ENCODE measurements around the gene ADD3. TPM values are rescaled to one million over a fixed set of nuclear protein-coding genes. Genes with fewer than 3 reads are reported as not detected.

Gene ADD3
- total and polyA plus RNA-seq, 2 donors from 2014 or later: 56.9 to 79.2 TPM

DNA sequence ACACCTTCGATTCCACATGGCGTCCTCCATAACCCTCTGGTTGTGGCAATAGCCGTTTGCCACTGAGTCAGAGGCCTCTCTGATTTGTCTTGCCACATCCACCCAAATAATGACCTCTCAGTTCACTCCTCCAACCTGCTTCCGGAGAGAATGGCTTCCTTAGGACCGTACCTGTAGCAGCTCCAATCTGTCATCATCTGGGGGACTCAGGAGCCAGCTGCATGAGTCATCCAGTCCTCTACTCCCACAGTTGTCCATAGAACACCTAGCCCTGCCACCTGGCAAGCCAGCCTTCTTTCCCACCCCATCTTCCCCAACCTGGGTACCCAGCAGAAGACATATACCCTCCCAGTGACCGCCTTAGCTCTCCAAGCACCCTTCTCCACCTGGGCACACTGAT, 135.2 kb downstream of the ADD3 start:
- no peak for FAIRE-seq

DNA sequence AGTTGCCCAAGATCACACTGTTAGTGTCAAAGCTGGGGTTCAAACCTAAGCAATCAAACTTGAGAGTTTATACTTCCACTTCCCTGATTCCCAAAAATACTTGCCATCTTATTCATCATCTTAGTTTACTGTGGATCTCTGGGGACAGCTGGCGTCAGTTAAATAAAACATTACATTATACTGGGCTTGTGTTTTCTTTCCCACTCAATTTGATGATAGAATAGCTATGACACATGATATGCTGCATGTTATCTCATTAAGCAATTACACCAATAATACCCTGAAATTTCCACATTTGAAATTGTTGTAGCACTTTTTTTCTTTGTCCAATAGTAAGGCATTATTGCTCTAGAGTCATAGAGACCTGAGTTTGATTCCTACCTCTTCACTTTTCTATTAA, 136.7 kb downstream of the ADD3 start:
- Histone ChIP-seq H3K9ac (ENCODE audit: low read length in 3 of 3) (no peak overlapping the region), H3K4me3 (ENCODE audit: low read length in 3 of 3) (no peak overlapping the region), H3K27ac (ENCODE audit: low read depth in 2 of 2, low read length in 2 of 2) (no peak overlapping the region), H3K4me1 (ENCODE audit: control insufficient read depth in 2 of 3, insufficient read depth in 2 of 3, low read depth in 1 of 3, low read length in 3 of 3) (peaks cover 0 to 8% (median 7%) of the 10 kb centered on the region in 3 donors), H3K36me3 (ENCODE audit: control insufficient read depth in 2 of 3, insufficient read depth in 3 of 3, low read length in 3 of 3) (no peaks in the 10 kb centered on the region), H3K9me3 (ENCODE audit: control insufficient read depth in 2 of 3, insufficient read depth in 1 of 3, low read length in 3 of 3) (no peaks in the 10 kb centered on the region), H3K27me3 (ENCODE audit: control insufficient read depth, insufficient read depth, low read length) (no peaks in the 10 kb centered on the region)
- DNase-seq (no peak), FAIRE-seq (no peak)
- intact Hi-C loops (cut with DNase I): no loop called here
- TF ChIP-seq, protein P1, sequence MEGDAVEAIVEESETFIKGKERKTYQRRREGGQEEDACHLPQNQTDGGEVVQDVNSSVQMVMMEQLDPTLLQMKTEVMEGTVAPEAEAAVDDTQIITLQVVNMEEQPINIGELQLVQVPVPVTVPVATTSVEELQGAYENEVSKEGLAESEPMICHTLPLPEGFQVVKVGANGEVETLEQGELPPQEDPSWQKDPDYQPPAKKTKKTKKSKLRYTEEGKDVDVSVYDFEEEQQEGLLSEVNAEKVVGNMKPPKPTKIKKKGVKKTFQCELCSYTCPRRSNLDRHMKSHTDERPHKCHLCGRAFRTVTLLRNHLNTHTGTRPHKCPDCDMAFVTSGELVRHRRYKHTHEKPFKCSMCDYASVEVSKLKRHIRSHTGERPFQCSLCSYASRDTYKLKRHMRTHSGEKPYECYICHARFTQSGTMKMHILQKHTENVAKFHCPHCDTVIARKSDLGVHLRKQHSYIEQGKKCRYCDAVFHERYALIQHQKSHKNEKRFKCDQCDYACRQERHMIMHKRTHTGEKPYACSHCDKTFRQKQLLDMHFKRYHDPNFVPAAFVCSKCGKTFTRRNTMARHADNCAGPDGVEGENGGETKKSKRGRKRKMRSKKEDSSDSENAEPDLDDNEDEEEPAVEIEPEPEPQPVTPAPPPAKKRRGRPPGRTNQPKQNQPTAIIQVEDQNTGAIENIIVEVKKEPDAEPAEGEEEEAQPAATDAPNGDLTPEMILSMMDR (IDR thresholded peaks at IDR 0.05; ENCODE audit: borderline replicate concordance, extremely low read depth, insufficient read depth): no peak

More for the DNA sequence above, 135.2 kb downstream of the ADD3 start:
- DNase-seq: no peak
- TF ChIP-seq, protein P1 (IDR thresholded peaks at IDR 0.05; ENCODE audit: borderline replicate concordance, extremely low read depth, insufficient read depth): no peak
- Histone ChIP-seq H3K27me3 (ENCODE audit: control insufficient read depth, insufficient read depth, low read length) (no peaks in the 10 kb centered on the region), H3K36me3 (ENCODE audit: control insufficient read depth in 2 of 3, insufficient read depth in 3 of 3, low read length in 3 of 3) (no peaks in the 10 kb centered on the region), H3K9ac (ENCODE audit: low read length in 3 of 3) (no peak overlapping the region), H3K27ac (ENCODE audit: low read depth in 2 of 2, low read length in 2 of 2) (no peak overlapping the region), H3K4me1 (ENCODE audit: control insufficient read depth in 2 of 3, insufficient read depth in 2 of 3, low read depth in 1 of 3, low read length in 3 of 3) (peaks cover 0 to 8% (median 7%) of the 10 kb centered on the region in 3 donors), H3K9me3 (ENCODE audit: control insufficient read depth in 2 of 3, insufficient read depth in 1 of 3, low read length in 3 of 3) (no peaks in the 10 kb centered on the region), H3K4me3 (ENCODE audit: low read length in 3 of 3) (no peak overlapping the region)
- intact Hi-C loops (cut with DNase I): no loop called here

DNA sequence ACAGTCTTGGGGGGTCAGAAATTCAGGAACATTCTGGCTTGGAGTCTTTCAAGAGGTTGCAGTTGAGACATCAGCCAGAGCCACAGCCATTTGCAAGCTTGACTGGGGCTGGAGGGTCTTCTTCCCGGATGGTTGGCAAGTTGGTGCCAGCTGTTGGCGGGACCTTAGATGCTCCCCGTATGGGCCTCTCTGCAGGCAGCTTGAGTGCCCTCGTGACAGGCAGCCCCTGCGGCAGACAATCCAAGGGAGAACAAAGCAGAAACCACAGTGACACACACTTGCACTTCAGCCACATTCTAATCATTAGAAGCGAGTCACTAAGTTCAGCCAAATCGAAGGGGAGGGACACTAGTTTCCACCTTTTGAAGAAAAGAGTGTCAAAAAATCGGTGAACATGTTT, 140.2 kb downstream of the ADD3 start:
- Histone ChIP-seq H3K4me1 (ENCODE audit: control insufficient read depth in 2 of 3, insufficient read depth in 2 of 3, low read depth in 1 of 3, low read length in 3 of 3) (peaks cover 0 to 6% (median 0%) of the 10 kb centered on the region in 3 donors), H3K27ac (ENCODE audit: low read depth in 2 of 2, low read length in 2 of 2) (no peak overlapping the region), H3K36me3 (ENCODE audit: control insufficient read depth in 2 of 3, insufficient read depth in 3 of 3, low read length in 3 of 3) (no peaks in the 10 kb centered on the region), H3K4me3 (ENCODE audit: low read length in 3 of 3) (no peak overlapping the region), H3K9ac (ENCODE audit: low read length in 3 of 3) (no peak overlapping the region), H3K9me3 (ENCODE audit: control insufficient read depth in 2 of 3, insufficient read depth in 1 of 3, low read length in 3 of 3) (no peaks in the 10 kb centered on the region), H3K27me3 (ENCODE audit: control insufficient read depth, insufficient read depth, low read length) (no peaks in the 10 kb centered on the region)
- DNase-seq: peak in 1 of 5 donors; percentile 56
- intact Hi-C loops (cut with DNase I): no loop called here
- FAIRE-seq: no peak
- TF ChIP-seq, protein P1 (IDR thresholded peaks at IDR 0.05; ENCODE audit: borderline replicate concordance, extremely low read depth, insufficient read depth): no peak

DNA sequence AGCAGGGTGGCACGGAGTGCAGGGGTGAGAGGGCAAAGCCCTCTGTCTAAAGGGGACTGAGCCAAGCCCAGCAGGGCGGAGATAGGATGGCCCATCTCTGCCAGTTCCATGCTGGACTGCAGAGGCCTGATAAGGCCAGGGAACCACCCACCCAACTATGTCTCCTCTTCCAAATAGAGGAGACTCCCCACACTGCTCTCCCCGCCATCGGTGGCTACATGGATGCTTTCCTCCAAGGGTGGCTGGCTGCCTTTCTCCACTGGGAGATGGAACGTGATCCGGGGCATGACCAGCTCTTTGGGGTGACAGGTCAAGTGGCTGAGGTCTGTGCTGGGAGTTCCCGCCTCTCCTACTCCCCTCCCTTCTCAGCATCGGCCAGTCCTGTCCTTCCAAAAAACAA, 141.5 kb downstream of the ADD3 start:
- no peak for DNase-seq
- no peak for FAIRE-seq
- no peaks in the 10 kb centered on the region for H3K36me3 ChIP-seq (ENCODE audit: control insufficient read depth in 2 of 3, insufficient read depth in 3 of 3, low read length in 3 of 3)
- TF ChIP-seq, protein P1 (IDR thresholded peaks at IDR 0.05; ENCODE audit: borderline replicate concordance, extremely low read depth, insufficient read depth): no peak
- H3K27me3 ChIP-seq (ENCODE audit: control insufficient read depth, insufficient read depth, low read length): no peaks in the 10 kb centered on the region
- no peak overlapping the region for H3K4me3 ChIP-seq (ENCODE audit: low read length in 3 of 3)
- no peak overlapping the region for H3K27ac ChIP-seq (ENCODE audit: low read depth in 2 of 2, low read length in 2 of 2)
- intact Hi-C loops (cut with DNase I): no loop called here
- H3K9ac ChIP-seq (ENCODE audit: low read length in 3 of 3): no peak overlapping the region
- H3K4me1 ChIP-seq (ENCODE audit: control insufficient read depth in 2 of 3, insufficient read depth in 2 of 3, low read depth in 1 of 3, low read length in 3 of 3): peaks cover 0 to 6% (median 0%) of the 10 kb centered on the region in 3 donors
- no peaks in the 10 kb centered on the region for H3K9me3 ChIP-seq (ENCODE audit: control insufficient read depth in 2 of 3, insufficient read depth in 1 of 3, low read length in 3 of 3)
